Esophagus squamous epithelium (tissue), 5 donors: ENCODE results near the gene SLC38A6. TPM values are rescaled to one million over a fixed set of nuclear protein-coding genes. Genes with fewer than 3 reads are reported as not detected.

Source experiments
- DNase-seq: peaks from one replicate; lab custom pipeline; 2025; lab: John Stamatoyannopoulos, UW
- H3K27ac ChIP-seq, 4 donors: fragments of 200-600 bp; sonication (generic); one replicate each; pipeline ENCODE4 v1.5.1; 2016 to 2019; ENCODE audit warnings: mild to moderate bottlenecking in 1 of 4
- H3K27me3 ChIP-seq, 4 donors: fragments of 200-600 bp; sonication (generic); 1 replicate in 3 of 4; 2 replicates in 1 of 4; pipeline versions ENCODE4 v1.5.1 to v1.6.0; 2017 to 2021; ENCODE audit warnings: antibody characterized with exemption in 1 of 4
- H3K36me3 ChIP-seq, 3 donors: fragments of 200-600 bp; sonication (generic); one replicate each; pipeline ENCODE4 v1.5.1; 2016 to 2019
- H3K4me1 ChIP-seq, 3 donors: fragments of 200-600 bp; sonication (generic); one replicate each; pipeline ENCODE4 v1.5.1; 2017 to 2019
- H3K4me3 ChIP-seq, 4 donors: fragments of 200-600 bp; sonication (generic); 1 replicate in 3 of 4; 2 replicates in 1 of 4; pipeline ENCODE4 v1.5.1; 2016 to 2019; ENCODE audit warnings: mild to moderate bottlenecking in 2 of 4, moderate library complexity in 1 of 4
- H3K9me3 ChIP-seq, 3 donors: fragments of 200-600 bp; sonication (generic); one replicate each; pipeline ENCODE4 v1.5.1; 2016 to 2019
- CTCF ChIP-seq, 6 experiments: fragments of 450-650 bp in 4 of 6; fragments of 200-600 bp in 2 of 6; sonication (generic) in 2 of 6; IDR thresholded peaks; one replicate each; pipeline ENCODE4 v1.5.1; 2016 to 2019; ENCODE audit warnings: antibody characterized with exemption in 6 of 6, mild to moderate bottlenecking in 4 of 6, moderate library complexity in 4 of 6
- POLR2A ChIP-seq, 4 donors: fragments of 450-650 bp; IDR thresholded peaks; one replicate each; pipeline ENCODE4 v1.6.1; 2017; ENCODE audit warnings: antibody characterized with exemption in 4 of 4, mild to moderate bottlenecking in 4 of 4, moderate library complexity in 3 of 4
- WGBS, 2 donors: methylation state at CpG; one replicate each; pipeline ENCODE4 v1.1.5; 2018; 5-methylcytosine and 5-hydroxymethylcytosine counted together
- intact Hi-C: fragments of 100-400 bp; cut with DNase I; formaldehyde crosslinking; loops from one replicate; pipeline ENCODE4 v1.15.0; 2022
- total RNA-seq, 4 donors: library from RNA; depleted of rRNA; stranded (reverse); fragments of >200 nt; gene quantifications; one replicate each; pipeline ENCODE4 v1.1.0, GENCODE V29; 2016
- donor health status: DM: yes; HTN: yes; CAD: no.

Gene SLC38A6
- total RNA-seq, 4 donors from 2014 or later: 2.5 to 14.1 (median 8.1) TPM

- peaks cover 0 to 18% (median 0%) of the 10 kb centered on the region in 3 donors for H3K4me1 ChIP-seq
Measured at GRCh38 chr14:60974090-60974651, 6.9 kb upstream of the SLC38A6 start.

GRCh38 chr14:60975551-60975950, 5.5 kb upstream of the SLC38A6 start:
- DNase-seq: no peak
- no peak for TF ChIP-seq POLR2A (IDR thresholded peaks at IDR 0.05)
- no peak for TF ChIP-seq CTCF (IDR thresholded peaks at IDR 0.05)

More at GRCh38 chr14:60974090-60974651, 6.9 kb upstream of the SLC38A6 start:
- Histone ChIP-seq H3K4me3 (no peak overlapping the region), H3K27ac (no peak overlapping the region), H3K27me3 (no peaks in the 10 kb centered on the region), H3K36me3 (peaks cover 0 to 44% (median 0%) of the 10 kb centered on the region in 3 donors), H3K9me3 (no peaks in the 10 kb centered on the region)
- DNase-seq: no peak
- TF ChIP-seq CTCF (IDR thresholded peaks at IDR 0.05) (no peak), POLR2A (IDR thresholded peaks at IDR 0.05) (no peak)
- 85 to 88% methylated on average over 6 of the region's 6 CpGs for WGBS, 2 donors
- intact Hi-C loops: no loop called here

GRCh38 chr14:60977847-60978246, 3.2 kb upstream of the SLC38A6 start:
- no peaks in the 10 kb centered on the region for H3K27me3 ChIP-seq
- H3K4me3 ChIP-seq: no peak overlapping the region
- no peaks in the 10 kb centered on the region for H3K9me3 ChIP-seq
- intact Hi-C loops: no loop called here
- H3K36me3 ChIP-seq: peaks cover 0 to 35% (median 0%) of the 10 kb centered on the region in 3 donors
- H3K4me1 ChIP-seq: peaks cover 5 to 45% (median 21%) of the 10 kb centered on the region in 3 donors
- no peak for DNase-seq
- H3K27ac ChIP-seq: no peak overlapping the region
- WGBS, 2 donors: 36 to 47% methylated on average over 2 of the region's 2 CpGs
- no peak for TF ChIP-seq POLR2A (IDR thresholded peaks at IDR 0.05)
- no peak for TF ChIP-seq CTCF (IDR thresholded peaks at IDR 0.05)

More at GRCh38 chr14:60975551-60975950, 5.5 kb upstream of the SLC38A6 start:
- Histone ChIP-seq H3K4me1 (peaks cover 0 to 31% (median 12%) of the 10 kb centered on the region in 3 donors), H3K27ac (no peak overlapping the region), H3K27me3 (no peaks in the 10 kb centered on the region), H3K9me3 (no peaks in the 10 kb centered on the region), H3K4me3 (no peak overlapping the region), H3K36me3 (peaks cover 0 to 44% (median 0%) of the 10 kb centered on the region in 3 donors)
- WGBS, 2 donors: 53 to 54% methylated on average over 2 of the region's 2 CpGs
- intact Hi-C loops: no loop called here

GRCh38 chr14:60981633-60982455, 799 bp downstream of the SLC38A6 start:
- Histone ChIP-seq H3K36me3 (peaks cover 0 to 20% (median 0%) of the 10 kb centered on the region in 3 donors), H3K27me3 (no peaks in the 10 kb centered on the region), H3K9me3 (no peaks in the 10 kb centered on the region), H3K4me1 (peaks cover 5 to 45% (median 21%) of the 10 kb centered on the region in 3 donors), H3K27ac (peak overlapping the region; percentile 86 to 96 (median 90)), H3K4me3 (peak overlapping the region; percentile 74 to 94 (median 79))
- DNase-seq: no peak
- intact Hi-C loops: no loop called here
- WGBS, 2 donors: 9% methylated on average over 12 of the region's 12 CpGs
- TF ChIP-seq CTCF (IDR thresholded peaks at IDR 0.05) (no peak), POLR2A (IDR thresholded peaks at IDR 0.05) (no peak)

GRCh38 chr14:60984196-60984595, 3.2 kb downstream of the SLC38A6 start:
- H3K4me3 ChIP-seq: no peak overlapping the region
- 80 to 100% methylated on average over 1 of the region's 1 CpG for WGBS, 2 donors
- H3K27me3 ChIP-seq: no peaks in the 10 kb centered on the region
- H3K36me3 ChIP-seq: peaks cover 0 to 35% (median 0%) of the 10 kb centered on the region in 3 donors
- no peak for DNase-seq
- no peak overlapping the region for H3K27ac ChIP-seq
- peaks cover 5 to 28% (median 21%) of the 10 kb centered on the region in 3 donors for H3K4me1 ChIP-seq
- intact Hi-C loops: no loop called here
- TF ChIP-seq CTCF (IDR thresholded peaks at IDR 0.05) (no peak), POLR2A (IDR thresholded peaks at IDR 0.05) (no peak)
- H3K9me3 ChIP-seq: no peaks in the 10 kb centered on the region
